GM06990 (cell line): ENCODE results near the gene CBX8.
A peak's percentile ranks its signal among the peaks of the same experiment; 100 is the strongest.

ENCODE experiments used
- DNase-seq: peaks from one replicate; pipeline ENCODE4 v3.0.0-alpha.2; 2011; ENCODE audit not compliant: insufficient read length; ENCODE audit errors: extremely low read depth
- H3K27me3 ChIP-seq: replicated peaks from 2 replicates; pipeline ENCODE4 v1.6.0; 2011; ENCODE audit warnings: low read length; ENCODE audit not compliant: control insufficient read depth, insufficient read depth
- H3K36me3 ChIP-seq: 2 replicates; pipeline ENCODE4 v1.5.1; 2011; ENCODE audit warnings: low read length; ENCODE audit not compliant: control insufficient read depth, insufficient read depth
- H3K4me3 ChIP-seq: replicated peaks from 2 replicates; pipeline ENCODE4 v1.5.1; 2011; ENCODE audit warnings: low read depth, mild to moderate bottlenecking, control low read depth, low read length
- TF ChIP-seq, protein P1 (sequence below): IDR thresholded peaks from 2 replicates; pipeline ENCODE4 v1.5.1; 2011; ENCODE audit warnings: low read length, control low read depth, mild to moderate bottlenecking, inconsistent platforms; ENCODE audit not compliant: insufficient read depth, poor library complexity, severe bottlenecking

Gene CBX8

DNA sequence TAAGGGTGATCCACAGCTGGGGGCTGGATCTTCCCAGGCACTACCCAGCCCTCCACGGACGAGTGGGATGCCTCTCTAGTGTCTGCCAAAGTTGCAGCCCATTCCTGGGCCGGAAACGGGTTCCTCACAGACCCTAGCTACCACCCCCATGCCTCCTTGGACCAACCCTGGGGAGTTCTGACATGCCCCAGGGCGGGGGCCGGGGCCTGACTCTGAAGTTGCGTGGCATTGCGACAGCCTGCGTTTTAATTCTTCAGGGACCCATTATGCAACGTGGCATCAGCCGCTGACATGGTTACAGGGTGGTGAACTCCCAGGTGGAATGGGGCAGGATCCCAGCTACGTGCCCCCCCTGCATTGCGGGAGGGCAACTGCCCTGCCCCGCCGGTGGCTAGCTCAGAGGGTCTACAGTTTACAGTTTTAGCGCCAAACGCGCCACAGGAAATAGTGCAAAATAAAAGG is 39.7 kb upstream of the CBX8 start:
- no peaks in the 10 kb centered on the region; the same call in 1 of the 2 replicates for H3K27me3 ChIP-seq
- TF ChIP-seq, protein P1, sequence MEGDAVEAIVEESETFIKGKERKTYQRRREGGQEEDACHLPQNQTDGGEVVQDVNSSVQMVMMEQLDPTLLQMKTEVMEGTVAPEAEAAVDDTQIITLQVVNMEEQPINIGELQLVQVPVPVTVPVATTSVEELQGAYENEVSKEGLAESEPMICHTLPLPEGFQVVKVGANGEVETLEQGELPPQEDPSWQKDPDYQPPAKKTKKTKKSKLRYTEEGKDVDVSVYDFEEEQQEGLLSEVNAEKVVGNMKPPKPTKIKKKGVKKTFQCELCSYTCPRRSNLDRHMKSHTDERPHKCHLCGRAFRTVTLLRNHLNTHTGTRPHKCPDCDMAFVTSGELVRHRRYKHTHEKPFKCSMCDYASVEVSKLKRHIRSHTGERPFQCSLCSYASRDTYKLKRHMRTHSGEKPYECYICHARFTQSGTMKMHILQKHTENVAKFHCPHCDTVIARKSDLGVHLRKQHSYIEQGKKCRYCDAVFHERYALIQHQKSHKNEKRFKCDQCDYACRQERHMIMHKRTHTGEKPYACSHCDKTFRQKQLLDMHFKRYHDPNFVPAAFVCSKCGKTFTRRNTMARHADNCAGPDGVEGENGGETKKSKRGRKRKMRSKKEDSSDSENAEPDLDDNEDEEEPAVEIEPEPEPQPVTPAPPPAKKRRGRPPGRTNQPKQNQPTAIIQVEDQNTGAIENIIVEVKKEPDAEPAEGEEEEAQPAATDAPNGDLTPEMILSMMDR, result no peak
- no peak for DNase-seq
- H3K36me3 ChIP-seq, result peaks cover 6% of the 10 kb centered on the region
- H3K4me3 ChIP-seq, result peak overlapping the region; percentile 79

DNA sequence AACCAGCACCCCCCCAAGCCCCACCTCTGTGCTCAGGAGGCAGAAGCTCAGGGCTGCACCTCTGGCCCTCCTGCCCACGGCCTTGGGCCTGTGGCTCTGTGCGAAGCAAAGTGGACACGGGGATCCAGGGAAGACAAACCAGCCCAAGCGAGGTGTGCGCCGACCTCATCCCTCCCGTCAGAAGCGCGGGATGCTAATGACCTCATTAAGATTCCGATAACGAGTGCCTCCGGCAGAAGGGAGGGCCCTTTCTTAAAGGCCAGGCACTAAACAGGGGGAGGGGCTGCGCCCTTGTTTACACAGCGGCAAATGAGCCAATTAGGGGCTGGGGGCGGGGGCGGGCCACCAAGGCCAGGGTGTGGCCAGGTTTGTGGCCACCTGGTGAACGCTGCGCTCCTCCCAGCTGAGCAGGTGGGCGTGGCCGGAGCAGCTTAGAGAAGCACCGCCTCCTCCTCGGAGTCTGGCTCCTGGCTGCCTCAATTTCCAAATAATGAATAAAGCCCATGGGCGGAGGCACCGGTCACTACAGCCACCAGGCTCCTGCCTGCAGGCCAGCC is 39.2 kb upstream of the CBX8 start:
- H3K4me3 ChIP-seq, result no peak overlapping the region
- TF ChIP-seq, protein P1, result no peak
- H3K27me3 ChIP-seq, result no peaks in the 10 kb centered on the region; the same call in 1 of the 2 replicates
- DNase-seq, result no peak
- peaks cover 6% of the 10 kb centered on the region for H3K36me3 ChIP-seq

DNA sequence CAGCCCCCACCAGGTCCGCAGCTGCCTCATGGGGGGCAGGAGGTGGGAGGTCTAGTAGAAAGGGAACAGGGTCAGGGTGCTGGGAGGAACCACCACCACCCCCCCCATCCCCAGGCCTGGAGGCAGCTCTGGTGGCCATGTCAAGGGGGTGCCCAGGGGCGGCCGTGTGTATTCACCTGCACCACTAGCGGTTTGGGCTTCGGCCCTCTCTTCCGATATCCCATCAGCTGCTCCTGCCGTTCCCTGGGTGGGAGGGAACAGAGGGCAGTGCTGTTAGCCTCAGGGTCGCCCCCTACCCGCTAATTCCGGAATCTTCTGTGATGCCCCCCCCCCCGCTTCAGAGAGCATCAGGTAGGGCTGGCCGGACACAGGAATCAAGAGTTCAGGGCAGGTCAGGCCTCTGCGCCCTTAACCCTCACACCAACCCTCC is 38.6 kb upstream of the CBX8 start:
- Histone ChIP-seq H3K4me3 (no peak overlapping the region), H3K27me3 (no peaks in the 10 kb centered on the region; the same call in 1 of the 2 replicates), H3K36me3 (peaks cover 6% of the 10 kb centered on the region)
- DNase-seq, result no peak
- TF ChIP-seq, protein P1, result no peak

DNA sequence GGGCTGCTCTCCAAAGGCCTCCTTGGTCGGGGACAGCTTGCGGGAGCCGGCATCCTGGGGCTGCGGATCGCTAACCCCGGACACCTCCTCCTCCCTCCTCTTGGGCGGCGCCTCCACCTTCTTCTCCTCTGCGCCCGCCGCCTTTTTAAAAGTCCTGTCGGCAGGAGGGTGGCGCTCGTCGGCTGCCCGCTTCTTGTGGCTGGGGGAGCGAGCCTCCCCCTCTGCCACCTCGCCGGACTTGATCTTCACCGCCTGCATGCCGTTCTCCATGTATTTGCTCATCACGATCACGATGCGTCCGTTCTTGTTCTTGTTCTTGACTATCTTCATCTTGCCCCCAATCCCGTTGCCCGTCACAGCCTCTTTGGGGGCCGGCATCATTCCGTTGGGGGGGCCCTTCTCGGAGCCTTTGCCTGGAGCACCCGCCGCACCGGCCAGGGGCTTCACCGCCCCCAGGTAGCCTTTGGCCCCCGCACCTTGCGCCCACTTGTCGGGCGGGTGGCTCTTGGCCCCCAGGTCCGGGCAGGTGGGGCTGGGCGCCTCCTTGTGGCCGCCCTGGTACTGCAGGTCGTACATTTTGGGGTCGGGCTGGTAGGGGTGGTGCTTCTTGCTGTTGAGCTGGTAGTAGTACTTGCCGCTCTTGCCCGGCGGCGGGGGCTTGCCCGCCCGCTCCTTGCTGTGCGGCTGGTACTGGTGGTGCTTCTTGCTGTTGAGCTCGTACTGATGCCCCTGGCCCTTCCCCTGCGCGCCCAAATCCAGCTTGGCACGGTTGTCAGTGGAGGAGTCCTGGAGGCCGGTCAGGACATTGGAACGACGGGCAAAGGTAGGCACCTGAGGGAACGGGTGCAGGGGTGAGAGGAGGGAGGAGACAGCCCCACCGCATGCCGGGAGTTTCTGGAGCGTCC is 37.9 kb upstream of the CBX8 start:
- no peak for DNase-seq
- no peak overlapping the region for H3K4me3 ChIP-seq
- H3K27me3 ChIP-seq, result no peaks in the 10 kb centered on the region
- TF ChIP-seq, protein P1, result peak; percentile 61
- peaks cover 6% of the 10 kb centered on the region for H3K36me3 ChIP-seq

DNA sequence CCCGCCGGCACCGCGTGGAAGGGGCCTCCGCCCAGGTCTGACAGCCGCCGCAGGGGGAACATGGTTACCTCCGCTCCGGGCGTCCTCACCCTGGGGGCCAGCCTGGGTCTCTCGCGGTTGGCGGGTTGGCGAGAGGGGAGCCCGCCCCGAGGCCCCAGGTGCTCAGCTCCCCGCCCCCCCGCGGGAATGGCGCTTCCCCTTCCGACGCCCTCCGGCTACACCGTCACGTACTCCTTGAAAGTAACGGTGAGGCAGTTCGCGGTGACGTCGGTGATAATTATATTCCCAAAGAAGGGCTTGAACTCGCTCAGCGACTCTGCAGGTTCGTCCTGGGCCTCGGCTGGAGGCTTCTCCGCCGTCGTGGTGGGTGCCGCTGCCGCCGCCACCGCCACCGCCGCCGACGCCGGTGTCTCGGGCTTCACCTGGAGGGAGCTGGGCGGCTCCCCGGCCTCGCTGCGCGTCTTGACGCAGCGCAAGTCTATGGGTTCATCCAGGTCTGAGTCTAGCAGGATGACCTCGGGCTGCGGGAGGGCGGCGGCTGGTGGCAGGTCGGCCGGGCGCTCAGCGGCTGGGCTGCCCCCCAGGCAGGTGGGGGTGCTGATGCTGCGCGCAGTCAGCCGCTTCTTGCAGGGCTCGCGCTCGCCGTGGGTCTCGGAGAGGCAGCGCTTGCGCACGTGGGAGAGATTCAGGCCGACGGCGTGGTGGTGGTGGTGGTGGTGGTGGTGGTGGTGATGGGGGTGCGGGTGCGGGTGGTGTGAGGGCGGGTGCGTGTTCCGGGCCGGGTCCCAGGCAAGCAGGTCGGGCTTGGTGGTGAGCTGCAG is 37.1 kb upstream of the CBX8 start:
- DNase-seq, result no peak
- H3K36me3 ChIP-seq, result peaks cover 6% of the 10 kb centered on the region
- H3K4me3 ChIP-seq, result no peak overlapping the region
- TF ChIP-seq, protein P1, result no peak
- no peaks in the 10 kb centered on the region for H3K27me3 ChIP-seq
